ENCODE results near the gene SP8.

SP8 gene

GRCh38 chr7:20786779-20787659 is at the start of gene SP8:
Gene SP8, minus strand, starts transcription at chr7:20786886. Its CDS starts 88 bp downstream, at chr7:20786798.
- TF ChIP-seq GATA3 (IDR thresholded peaks at IDR 0.05; ENCODE audit: low read depth, low read length) (no peak), GATA2 (IDR thresholded peaks at IDR 0.05; ENCODE audit: low read depth, low read length) (no peak)

GRCh38 chr7:20835111-20835750 is 48.5 kb upstream of the SP8 start:
- TF ChIP-seq GATA3 (IDR thresholded peaks at IDR 0.05; ENCODE audit: low read depth, low read length) (no peak), GATA2 (IDR thresholded peaks at IDR 0.05; ENCODE audit: low read depth, low read length) (no peak)

GRCh38 chr7:20834656-20835055 is 48.0 kb upstream of the SP8 start:
- TF ChIP-seq GATA3 (IDR thresholded peaks at IDR 0.05; ENCODE audit: low read depth, low read length) (no peak), GATA2 (IDR thresholded peaks at IDR 0.05; ENCODE audit: low read depth, low read length) (no peak)

GRCh38 chr7:20831956-20832355 is 45.3 kb upstream of the SP8 start:
- TF ChIP-seq GATA3 (IDR thresholded peaks at IDR 0.05; ENCODE audit: low read depth, low read length) (no peak), GATA2 (IDR thresholded peaks at IDR 0.05; ENCODE audit: low read depth, low read length) (no peak)

GRCh38 chr7:20831451-20831850 is 44.8 kb upstream of the SP8 start:
- TF ChIP-seq GATA2 (IDR thresholded peaks at IDR 0.05; ENCODE audit: low read depth, low read length): no peak
- TF ChIP-seq GATA3 (IDR thresholded peaks at IDR 0.05; ENCODE audit: low read depth, low read length): no peak

GRCh38 chr7:20828947-20829346 is 42.3 kb upstream of the SP8 start:
- no peak for TF ChIP-seq GATA2 (IDR thresholded peaks at IDR 0.05; ENCODE audit: low read depth, low read length)
- TF ChIP-seq GATA3 (IDR thresholded peaks at IDR 0.05; ENCODE audit: low read depth, low read length): no peak

- TF ChIP-seq GATA2 (IDR thresholded peaks at IDR 0.05; ENCODE audit: low read depth, low read length) (no peak), GATA3 (IDR thresholded peaks at IDR 0.05; ENCODE audit: low read depth, low read length) (no peak)
Observed at GRCh38 chr7:20827172-20827571, 40.5 kb upstream of the SP8 start.

GRCh38 chr7:20826243-20826642 is 39.6 kb upstream of the SP8 start:
- TF ChIP-seq GATA2 (IDR thresholded peaks at IDR 0.05; ENCODE audit: low read depth, low read length): no peak
- TF ChIP-seq GATA3 (IDR thresholded peaks at IDR 0.05; ENCODE audit: low read depth, low read length): no peak

GRCh38 chr7:20825555-20825954 is 38.9 kb upstream of the SP8 start:
- no peak for TF ChIP-seq GATA2 (IDR thresholded peaks at IDR 0.05; ENCODE audit: low read depth, low read length)
- TF ChIP-seq GATA3 (IDR thresholded peaks at IDR 0.05; ENCODE audit: low read depth, low read length): no peak

GRCh38 chr7:20816372-20816959 is 29.8 kb upstream of the SP8 start:
- TF ChIP-seq GATA3 (IDR thresholded peaks at IDR 0.05; ENCODE audit: low read depth, low read length) (no peak), GATA2 (IDR thresholded peaks at IDR 0.05; ENCODE audit: low read depth, low read length) (no peak)

- no peak for TF ChIP-seq GATA3 (IDR thresholded peaks at IDR 0.05; ENCODE audit: low read depth, low read length)
- no peak for TF ChIP-seq GATA2 (IDR thresholded peaks at IDR 0.05; ENCODE audit: low read depth, low read length)
Observed at GRCh38 chr7:20804345-20804744, 17.7 kb upstream of the SP8 start.

GRCh38 chr7:20799566-20800366 is 13.1 kb upstream of the SP8 start:
- TF ChIP-seq GATA3 (IDR thresholded peaks at IDR 0.05; ENCODE audit: low read depth, low read length) (no peak), GATA2 (IDR thresholded peaks at IDR 0.05; ENCODE audit: low read depth, low read length) (no peak)

- TF ChIP-seq GATA3 (IDR thresholded peaks at IDR 0.05; ENCODE audit: low read depth, low read length): no peak
- TF ChIP-seq GATA2 (IDR thresholded peaks at IDR 0.05; ENCODE audit: low read depth, low read length): no peak
Observed at GRCh38 chr7:20798694-20799121, 12.0 kb upstream of the SP8 start.

Data from SH-SY5Y (cell line).